Islet of Langerhans (tissue), 1 donor: ENCODE data around the gene ZNF324.
"Not testable (repeated sequence)": the region's sequence is repeated elsewhere in the genome, so short reads cannot be mapped to it uniquely, and the experiment has no call there.

Experiments used
- FAIRE-seq: peaks from one replicate; lab custom pipeline; 2011; peaks lifted over from hg19 to GRCh38; lab: Jason Lieb, UNC

ZNF324 gene

DNA sequence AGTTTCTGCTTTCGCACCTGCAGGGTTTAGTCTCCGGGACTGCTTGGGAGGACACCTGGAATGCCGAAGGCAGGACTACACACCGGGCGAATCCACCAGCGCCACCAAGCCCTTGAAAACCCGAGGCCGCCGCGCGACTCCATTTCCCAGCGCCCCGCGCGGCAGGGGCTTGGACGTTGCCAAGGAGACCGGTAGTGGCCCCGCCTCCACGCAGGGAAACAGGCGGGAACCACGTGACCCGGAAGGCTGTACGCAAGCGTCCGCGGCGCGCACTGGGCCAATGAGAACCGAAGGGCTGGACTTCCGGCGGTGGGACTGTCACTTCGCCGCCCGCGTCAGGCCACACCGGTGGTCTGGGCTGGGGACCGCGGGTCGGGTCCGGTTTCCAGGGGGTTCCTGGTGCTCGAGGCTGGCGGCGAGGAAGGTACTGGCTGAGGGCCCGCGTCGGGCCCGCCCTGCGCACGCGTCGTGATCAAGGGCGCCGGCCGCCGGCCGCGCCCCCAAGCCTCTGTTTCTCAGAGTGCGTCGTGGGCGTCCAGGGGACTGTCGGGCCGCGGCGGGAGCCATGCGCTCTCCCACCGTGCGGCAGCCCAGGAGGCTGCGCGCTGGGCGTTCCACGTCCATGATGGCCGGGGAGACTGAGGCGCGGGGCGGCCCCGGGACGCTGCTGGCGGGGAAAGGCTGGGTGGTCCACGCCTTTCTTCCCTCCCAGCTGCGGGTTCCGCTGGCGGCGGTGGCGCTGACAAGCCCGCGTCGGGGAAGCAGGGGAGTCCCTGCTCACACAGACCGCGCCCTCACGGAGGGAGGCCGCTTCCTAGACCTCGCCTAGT, at the start of gene ZNF324:
TSS of gene ZNF324 (plus strand) at position 321 of the 830 bp plus-strand sequence. CDS start 2,106 bp downstream, outside the sequence.
- FAIRE-seq = no peak

- FAIRE-seq = no peak
Observed at GRCh38 chr19:58428617-58429016, 38.3 kb upstream of the ZNF324 start.

DNA sequence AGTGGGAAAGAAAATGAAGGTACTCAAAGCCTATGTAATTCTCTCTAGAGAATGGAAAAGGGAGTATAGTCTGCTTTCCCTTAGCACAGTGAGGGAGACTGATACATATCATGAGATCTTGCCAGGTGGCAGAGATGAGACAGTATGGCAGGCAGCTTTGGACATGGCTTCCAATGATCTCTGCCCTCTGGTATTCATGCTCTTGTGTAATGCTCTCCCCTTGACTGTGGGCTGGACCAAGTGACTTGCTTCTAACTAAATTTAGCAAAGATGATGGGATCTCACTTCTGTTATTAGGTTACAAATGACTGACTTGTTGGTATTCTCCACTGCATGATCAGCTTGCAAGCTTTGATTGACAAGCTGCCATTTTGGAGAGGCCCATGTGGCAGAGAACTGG, 37.1 kb upstream of the ZNF324 start:
- no peak for FAIRE-seq

- no peak for FAIRE-seq
Observed at GRCh38 chr19:58434217-58434616, 32.7 kb upstream of the ZNF324 start.

DNA sequence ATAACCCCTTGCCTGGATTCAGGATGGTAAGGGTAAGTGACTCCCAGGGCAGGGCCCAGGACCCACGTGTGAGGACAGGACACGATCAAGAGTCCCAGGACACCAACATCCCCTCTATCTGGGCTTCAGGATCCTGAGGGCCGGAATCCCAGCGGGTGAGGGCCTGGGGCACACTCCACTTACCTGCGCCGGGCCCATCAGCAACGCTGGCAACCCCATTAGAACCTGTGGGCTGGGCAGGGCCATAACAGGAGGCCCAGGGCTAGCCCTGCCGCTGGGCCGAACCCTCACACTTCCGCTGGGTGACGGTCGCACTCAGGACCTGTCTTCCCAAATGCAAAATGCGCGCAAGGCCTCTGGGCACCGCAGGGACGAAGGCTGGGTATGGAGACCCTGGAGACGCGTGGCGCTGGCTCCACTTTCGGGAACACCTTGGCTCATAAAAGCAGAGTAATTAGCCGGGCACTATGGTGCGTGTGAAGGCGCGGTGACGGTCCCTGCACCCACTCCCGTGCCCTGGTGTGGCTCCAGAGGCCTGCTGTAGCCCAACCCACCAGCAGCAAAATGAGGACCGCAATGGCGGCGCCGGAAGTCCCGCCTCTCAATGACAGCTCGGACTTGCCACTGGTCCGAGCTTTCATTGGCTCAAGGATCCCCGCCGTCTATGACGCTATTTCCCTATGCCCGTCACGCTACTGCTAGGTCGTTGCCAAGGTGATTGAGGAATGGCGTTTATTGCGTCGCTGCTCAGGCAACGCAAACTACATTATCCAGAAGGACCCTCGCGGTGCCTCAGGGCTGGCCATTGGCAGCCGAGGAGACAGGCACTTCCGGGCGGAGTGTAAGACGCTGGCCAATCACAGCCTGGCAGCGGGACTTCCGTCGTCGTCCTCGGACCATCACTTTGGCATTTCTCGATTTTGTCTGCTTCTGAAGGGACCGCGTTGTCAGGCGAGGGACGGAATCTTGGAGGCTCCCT, 27.0 kb upstream of the ZNF324 start, which contains the start of gene ZNF132:
TSS of gene ZNF132 (minus strand) at position 578 of the 979 bp plus-strand sequence. CDS start at position 246, 332 bp downstream.
- FAIRE-seq = peak; percentile 99

DNA sequence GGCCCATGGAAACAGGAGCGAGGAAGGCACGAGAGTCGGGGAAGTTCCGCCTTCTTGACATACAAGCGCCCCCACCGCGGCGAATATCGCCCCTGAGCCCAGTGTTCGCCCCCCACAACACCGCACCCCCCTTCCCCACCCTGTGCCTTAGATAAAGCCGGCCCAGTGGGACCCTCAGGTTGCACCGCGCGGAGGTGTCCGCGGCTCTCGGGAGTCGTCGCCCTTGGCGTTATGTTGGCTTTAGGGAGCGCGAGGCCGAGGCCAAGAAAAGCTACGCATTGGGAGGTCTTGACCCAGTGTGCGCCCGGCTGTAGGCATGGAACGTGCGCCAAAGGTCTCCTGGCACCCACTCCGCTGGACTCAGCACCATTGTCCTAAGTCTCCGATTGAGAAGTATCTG, 26.3 kb upstream of the ZNF324 start:
- no peak for FAIRE-seq

- FAIRE-seq = not testable (repeated sequence)
Observed at GRCh38 chr19:58442986-58443385, 23.9 kb upstream of the ZNF324 start.

- not testable (repeated sequence) for FAIRE-seq
Observed at GRCh38 chr19:58448860-58449259, 18.0 kb upstream of the ZNF324 start.

- not testable (repeated sequence) for FAIRE-seq
Observed at GRCh38 chr19:58449980-58450379, 16.9 kb upstream of the ZNF324 start.

- no peak for FAIRE-seq
Observed at GRCh38 chr19:58450856-58451357, 16.0 kb upstream of the ZNF324 start.

DNA sequence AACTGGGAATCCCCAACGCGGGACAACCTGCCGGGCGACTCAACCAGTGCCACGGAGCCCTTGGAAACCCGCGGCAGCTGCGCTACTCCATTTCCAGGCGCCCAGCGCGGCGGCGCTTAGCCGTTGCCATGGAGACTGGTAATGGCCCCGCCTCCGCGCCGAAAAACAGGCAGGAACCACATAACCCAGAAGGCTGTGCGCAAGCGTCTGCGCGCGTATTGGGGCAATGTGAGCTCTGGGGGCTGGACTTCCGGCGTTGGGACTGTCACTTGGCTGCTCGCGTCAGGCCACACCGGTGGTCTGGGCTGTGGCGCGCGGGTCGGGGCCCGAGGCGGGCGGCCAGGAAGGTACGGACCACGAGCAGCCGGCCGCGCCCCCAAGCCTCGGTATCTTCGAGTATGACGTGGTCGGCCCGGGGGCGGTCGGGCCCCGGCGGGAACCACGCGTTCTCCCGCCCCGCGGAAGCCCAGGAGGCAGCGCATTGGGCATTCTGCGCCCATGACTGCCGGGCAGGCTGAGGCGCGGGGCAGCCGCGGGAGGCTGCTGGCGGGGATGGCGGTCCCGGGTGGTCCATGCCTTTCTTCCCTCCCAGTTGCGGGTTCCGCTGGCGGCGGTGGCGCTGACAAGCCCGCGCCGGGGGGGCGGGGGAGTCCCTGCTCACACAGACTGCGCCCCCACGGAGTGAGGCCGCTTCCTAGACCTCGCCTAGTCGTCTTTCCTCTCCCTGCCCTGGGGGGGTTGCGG, 15.3 kb upstream of the ZNF324 start, which contains the start of gene ZNF324B:
TSS of gene ZNF324B (plus strand) at position 265 of the 744 bp plus-strand sequence. CDS start 2,080 bp downstream, outside the sequence.
- peak; percentile 9 for FAIRE-seq

DNA sequence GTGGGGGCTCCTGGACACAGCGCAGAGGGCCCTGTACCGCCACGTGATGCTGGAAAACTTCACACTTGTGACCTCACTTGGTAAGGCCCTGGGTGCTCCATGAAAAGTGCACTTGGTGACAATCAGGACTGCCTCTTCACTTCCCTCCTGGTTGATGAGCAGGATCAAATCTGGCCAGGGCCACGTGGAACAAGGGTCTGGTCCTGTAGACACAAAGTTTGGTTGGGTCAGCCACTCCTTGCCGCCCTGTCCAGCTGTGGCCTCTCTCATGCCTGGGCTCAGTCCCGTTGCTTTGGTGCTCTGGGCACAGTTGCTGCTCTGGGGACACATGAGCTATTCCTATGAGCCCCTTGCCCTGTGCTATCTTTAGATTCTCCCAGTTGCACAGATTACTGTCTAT, 13.1 kb upstream of the ZNF324 start:
- FAIRE-seq = no peak

DNA sequence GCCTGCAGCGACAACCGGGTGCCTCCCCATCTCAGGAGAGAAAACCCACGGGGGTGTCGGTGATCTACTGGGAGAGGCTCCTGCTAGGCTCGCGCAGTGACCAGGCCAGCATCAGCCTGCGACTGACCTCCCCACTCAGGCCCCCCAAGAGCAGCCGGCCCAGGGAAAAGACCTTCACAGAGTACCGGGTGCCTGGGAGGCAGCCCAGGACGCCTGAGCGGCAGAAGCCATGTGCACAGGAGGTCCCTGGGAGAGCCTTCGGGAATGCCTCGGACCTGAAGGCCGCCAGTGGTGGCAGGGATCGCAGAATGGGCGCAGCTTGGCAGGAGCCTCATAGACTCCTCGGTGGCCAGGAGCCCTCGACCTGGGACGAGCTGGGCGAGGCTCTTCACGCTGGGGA, 11.6 kb upstream of the ZNF324 start:
- no peak for FAIRE-seq

GRCh38 chr19:58456111-58456510, 10.8 kb upstream of the ZNF324 start:
- FAIRE-seq = no peak

DNA sequence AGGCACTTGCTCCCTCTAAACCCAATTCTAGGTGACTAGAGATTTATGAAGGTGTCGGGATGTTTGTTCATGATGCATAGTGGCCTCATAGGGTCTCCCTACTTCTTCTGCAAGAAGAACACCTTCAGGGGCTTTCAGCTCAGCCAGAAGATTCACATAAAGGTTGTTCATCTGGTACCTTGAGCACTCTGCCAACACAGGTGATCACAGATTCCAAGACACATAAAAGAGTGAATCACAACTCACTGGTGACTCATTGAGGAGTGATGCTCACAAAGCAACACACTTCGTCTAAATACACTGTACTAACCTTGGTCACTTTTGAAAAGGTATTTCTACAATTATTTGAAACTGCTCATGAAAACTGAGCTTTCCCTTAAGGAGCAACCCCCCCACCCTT, 6.8 kb upstream of the ZNF324 start:
- FAIRE-seq = no peak

- no peak for FAIRE-seq
Observed at GRCh38 chr19:58466089-58466759, 656 bp upstream of the ZNF324 start.

DNA sequence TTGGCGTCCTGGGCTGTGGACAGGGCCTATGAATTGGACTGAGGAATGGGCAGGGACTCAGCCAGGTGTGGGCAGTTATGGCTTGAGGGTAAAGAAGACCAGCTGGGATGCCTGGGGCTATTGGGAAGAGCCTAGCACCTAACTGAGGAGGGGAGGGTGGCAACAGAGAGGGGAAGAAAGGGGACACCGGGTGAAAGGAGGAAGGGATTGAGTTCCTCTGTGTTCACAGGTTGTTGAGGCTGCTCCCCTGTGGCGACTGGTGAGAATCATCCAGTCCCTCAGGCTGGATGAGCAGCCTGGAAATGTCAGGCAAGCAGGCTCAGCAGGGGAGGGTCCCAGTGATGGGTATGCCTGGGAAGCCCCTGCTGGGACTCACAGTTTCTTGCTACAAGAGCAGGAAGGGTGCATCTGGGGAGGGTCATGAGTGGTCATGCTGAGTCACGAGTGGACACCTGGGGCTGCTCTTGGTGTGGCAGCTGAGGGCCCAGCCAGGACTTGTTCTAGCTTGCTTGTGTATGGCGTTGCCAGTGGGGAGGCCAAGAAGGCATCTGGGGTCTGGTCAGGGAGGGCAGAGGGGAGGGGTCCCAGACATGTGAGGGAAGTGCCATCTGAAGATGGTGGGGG, 1.4 kb downstream of the ZNF324 start:
- FAIRE-seq = no peak

GRCh38 chr19:58469241-58470013, 2.5 kb downstream of the ZNF324 start:
- FAIRE-seq = no peak

GRCh38 chr19:58470837-58471543, 4.1 kb downstream of the ZNF324 start:
- FAIRE-seq = not testable (repeated sequence)
